Endothelial cell of umbilical vein (primary cell): ENCODE data around the gene L2HGDH.

Experiments used
- CTCF ChIP-seq, 2 donors: IDR thresholded peaks; 1 replicate in 1 of 2; 2 replicates in 1 of 2; pipeline ENCODE4 v1.5.1; 2011; ENCODE audit warnings: low read length in 2 of 2, mild to moderate bottlenecking in 2 of 2, moderate library complexity in 2 of 2, control low read depth in 1 of 2, inconsistent platforms in 1 of 2, low read depth in 1 of 2; ENCODE audit not compliant: insufficient read depth in 1 of 2; ENCODE audit errors: extremely low read depth in 1 of 2
- EZH2 ChIP-seq: IDR thresholded peaks from 2 replicates; pipeline ENCODE4 v1.6.1; 2012; ENCODE audit warnings: borderline replicate concordance, low read depth, mild to moderate bottlenecking, moderate library complexity, low read length, inconsistent platforms; ENCODE audit not compliant: severe bottlenecking
- FOS ChIP-seq: IDR thresholded peaks from 2 replicates; pipeline ENCODE4 v1.6.1; 2011; ENCODE audit warnings: mild to moderate bottlenecking, low read length, moderate library complexity, borderline replicate concordance; ENCODE audit not compliant: insufficient read depth
- GATA2 ChIP-seq: IDR thresholded peaks from 2 replicates; pipeline ENCODE4 v1.7.0; 2011; ENCODE audit warnings: low read depth, mild to moderate bottlenecking, moderate library complexity, mixed read lengths, low read length; ENCODE audit not compliant: insufficient read length, insufficient read depth
- JUN ChIP-seq: IDR thresholded peaks from 2 replicates; pipeline ENCODE4 v1.6.1; 2011; ENCODE audit warnings: borderline replicate concordance, low read depth; ENCODE audit not compliant: insufficient read length, insufficient read depth
- MAX ChIP-seq: IDR thresholded peaks from 2 replicates; pipeline ENCODE4 v1.6.1; 2011; ENCODE audit not compliant: insufficient read depth, insufficient read length
- MYC ChIP-seq: IDR thresholded peaks from one replicate; pipeline ENCODE4 v1.6.1; 2011; ENCODE audit warnings: mild to moderate bottlenecking, low read depth, low read length
- POLR2A ChIP-seq: IDR thresholded peaks from 2 replicates; pipeline ENCODE4 v1.6.1; 2012; ENCODE audit warnings: low read depth, mild to moderate bottlenecking, control low read depth, low read length
- POLR2AphosphoS5 ChIP-seq: IDR thresholded peaks from 2 replicates; pipeline ENCODE4 v1.6.1; 2012; ENCODE audit warnings: low read depth, mild to moderate bottlenecking, control low read depth, low read length, moderate library complexity; ENCODE audit not compliant: insufficient read depth

- TF ChIP-seq JUN (no peak), MAX (no peak), CTCF (IDR thresholded peaks at IDR 0.05; ENCODE audit: extremely low read depth in 1 of 2, insufficient read depth in 1 of 2, low read depth in 1 of 2, low read length in 2 of 2) (no peak), GATA2 (no peak), EZH2 (no peak), POLR2A (no peak), POLR2AphosphoS5 (no peak), MYC (no peak), FOS (no peak)
Observed at GRCh38 chr14:50299585-50299984, 12.4 kb downstream of the L2HGDH start.
